Kidney tubule cell (primary cell): Measurements from ENCODE around the gene CRADD.
"Not testable (repeated sequence)": the region's sequence is repeated elsewhere in the genome, so short reads cannot be mapped to it uniquely, and the experiment has no call there.

Experiments
- DNase-seq: peaks from one replicate; pipeline ENCODE4 v3.0.0-alpha.2; 2018; ENCODE audit warnings: low spot score

Gene CRADD

GRCh38 chr12:93844164-93844784 is 167.1 kb downstream of the CRADD start:
- no peak for DNase-seq

- no peak for DNase-seq
Observed at GRCh38 chr12:93846936-93847516, 169.9 kb downstream of the CRADD start.

- peak; percentile 4 for DNase-seq
Observed at GRCh38 chr12:93847517-93848474, 170.6 kb downstream of the CRADD start.

- no peak for DNase-seq
Observed at GRCh38 chr12:93848523-93849101, 171.4 kb downstream of the CRADD start.

- DNase-seq = no peak
Observed at GRCh38 chr12:93849946-93850345, 172.8 kb downstream of the CRADD start.

GRCh38 chr12:93850481-93851256 is 173.5 kb downstream of the CRADD start:
- DNase-seq = no peak

GRCh38 chr12:93851257-93851671 is 174.1 kb downstream of the CRADD start:
- DNase-seq = no peak

GRCh38 chr12:93852173-93852591 is 175.0 kb downstream of the CRADD start:
- DNase-seq = peak; percentile 75

GRCh38 chr12:93853698-93854478 is 176.7 kb downstream of the CRADD start:
- DNase-seq = no peak

GRCh38 chr12:93855261-93855660 is 178.1 kb downstream of the CRADD start:
- DNase-seq = no peak

- DNase-seq = no peak
Observed at GRCh38 chr12:93856611-93857010, 179.4 kb downstream of the CRADD start.

GRCh38 chr12:93857279-93857938 is 180.2 kb downstream of the CRADD start:
- DNase-seq = peak; percentile 44

GRCh38 chr12:93857991-93858447 is 180.8 kb downstream of the CRADD start:
- no peak for DNase-seq

GRCh38 chr12:93860668-93861373 is 183.6 kb downstream of the CRADD start:
- peak; percentile 70 for DNase-seq

GRCh38 chr12:93862424-93862823 is 185.2 kb downstream of the CRADD start:
- no peak for DNase-seq

GRCh38 chr12:93865751-93866150 is 188.6 kb downstream of the CRADD start:
- DNase-seq = no peak

GRCh38 chr12:93868771-93869170 is 191.6 kb downstream of the CRADD start:
- DNase-seq = no peak

GRCh38 chr12:93870020-93870795 is 193.0 kb downstream of the CRADD start:
- no peak for DNase-seq

- not testable (repeated sequence) for DNase-seq
Observed at GRCh38 chr12:93871566-93871965, 194.4 kb downstream of the CRADD start.
